Measurements from ENCODE around the gene PIGBOS1. TPM values are rescaled to one million over a fixed set of nuclear protein-coding genes. Genes with fewer than 3 reads are reported as not detected.

The PIGBOS1 gene
- total and polyA plus RNA-seq, 2 experiments from 2014 or later, result 9.1 to 16.7 TPM

DNA sequence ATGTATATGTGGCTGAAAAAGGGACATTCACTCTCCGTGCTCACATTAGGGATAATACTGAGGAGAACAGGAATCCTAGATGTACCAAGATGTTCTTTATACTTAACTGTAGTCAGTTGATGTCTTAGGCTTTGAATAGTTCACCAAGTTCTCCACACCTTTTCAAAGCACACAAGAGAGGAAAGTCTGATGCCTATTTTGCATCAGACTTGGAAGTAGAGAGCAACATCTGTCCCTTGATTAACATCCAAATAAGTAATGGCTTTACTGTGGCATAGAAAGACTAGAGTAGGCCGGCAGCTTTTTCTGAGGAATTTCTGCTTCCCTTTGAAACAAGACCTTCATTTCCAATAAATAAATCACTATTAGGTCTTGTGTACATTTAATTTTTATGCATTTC, 34.1 kb upstream of the PIGBOS1 start:
- TF ChIP-seq, protein P1, sequence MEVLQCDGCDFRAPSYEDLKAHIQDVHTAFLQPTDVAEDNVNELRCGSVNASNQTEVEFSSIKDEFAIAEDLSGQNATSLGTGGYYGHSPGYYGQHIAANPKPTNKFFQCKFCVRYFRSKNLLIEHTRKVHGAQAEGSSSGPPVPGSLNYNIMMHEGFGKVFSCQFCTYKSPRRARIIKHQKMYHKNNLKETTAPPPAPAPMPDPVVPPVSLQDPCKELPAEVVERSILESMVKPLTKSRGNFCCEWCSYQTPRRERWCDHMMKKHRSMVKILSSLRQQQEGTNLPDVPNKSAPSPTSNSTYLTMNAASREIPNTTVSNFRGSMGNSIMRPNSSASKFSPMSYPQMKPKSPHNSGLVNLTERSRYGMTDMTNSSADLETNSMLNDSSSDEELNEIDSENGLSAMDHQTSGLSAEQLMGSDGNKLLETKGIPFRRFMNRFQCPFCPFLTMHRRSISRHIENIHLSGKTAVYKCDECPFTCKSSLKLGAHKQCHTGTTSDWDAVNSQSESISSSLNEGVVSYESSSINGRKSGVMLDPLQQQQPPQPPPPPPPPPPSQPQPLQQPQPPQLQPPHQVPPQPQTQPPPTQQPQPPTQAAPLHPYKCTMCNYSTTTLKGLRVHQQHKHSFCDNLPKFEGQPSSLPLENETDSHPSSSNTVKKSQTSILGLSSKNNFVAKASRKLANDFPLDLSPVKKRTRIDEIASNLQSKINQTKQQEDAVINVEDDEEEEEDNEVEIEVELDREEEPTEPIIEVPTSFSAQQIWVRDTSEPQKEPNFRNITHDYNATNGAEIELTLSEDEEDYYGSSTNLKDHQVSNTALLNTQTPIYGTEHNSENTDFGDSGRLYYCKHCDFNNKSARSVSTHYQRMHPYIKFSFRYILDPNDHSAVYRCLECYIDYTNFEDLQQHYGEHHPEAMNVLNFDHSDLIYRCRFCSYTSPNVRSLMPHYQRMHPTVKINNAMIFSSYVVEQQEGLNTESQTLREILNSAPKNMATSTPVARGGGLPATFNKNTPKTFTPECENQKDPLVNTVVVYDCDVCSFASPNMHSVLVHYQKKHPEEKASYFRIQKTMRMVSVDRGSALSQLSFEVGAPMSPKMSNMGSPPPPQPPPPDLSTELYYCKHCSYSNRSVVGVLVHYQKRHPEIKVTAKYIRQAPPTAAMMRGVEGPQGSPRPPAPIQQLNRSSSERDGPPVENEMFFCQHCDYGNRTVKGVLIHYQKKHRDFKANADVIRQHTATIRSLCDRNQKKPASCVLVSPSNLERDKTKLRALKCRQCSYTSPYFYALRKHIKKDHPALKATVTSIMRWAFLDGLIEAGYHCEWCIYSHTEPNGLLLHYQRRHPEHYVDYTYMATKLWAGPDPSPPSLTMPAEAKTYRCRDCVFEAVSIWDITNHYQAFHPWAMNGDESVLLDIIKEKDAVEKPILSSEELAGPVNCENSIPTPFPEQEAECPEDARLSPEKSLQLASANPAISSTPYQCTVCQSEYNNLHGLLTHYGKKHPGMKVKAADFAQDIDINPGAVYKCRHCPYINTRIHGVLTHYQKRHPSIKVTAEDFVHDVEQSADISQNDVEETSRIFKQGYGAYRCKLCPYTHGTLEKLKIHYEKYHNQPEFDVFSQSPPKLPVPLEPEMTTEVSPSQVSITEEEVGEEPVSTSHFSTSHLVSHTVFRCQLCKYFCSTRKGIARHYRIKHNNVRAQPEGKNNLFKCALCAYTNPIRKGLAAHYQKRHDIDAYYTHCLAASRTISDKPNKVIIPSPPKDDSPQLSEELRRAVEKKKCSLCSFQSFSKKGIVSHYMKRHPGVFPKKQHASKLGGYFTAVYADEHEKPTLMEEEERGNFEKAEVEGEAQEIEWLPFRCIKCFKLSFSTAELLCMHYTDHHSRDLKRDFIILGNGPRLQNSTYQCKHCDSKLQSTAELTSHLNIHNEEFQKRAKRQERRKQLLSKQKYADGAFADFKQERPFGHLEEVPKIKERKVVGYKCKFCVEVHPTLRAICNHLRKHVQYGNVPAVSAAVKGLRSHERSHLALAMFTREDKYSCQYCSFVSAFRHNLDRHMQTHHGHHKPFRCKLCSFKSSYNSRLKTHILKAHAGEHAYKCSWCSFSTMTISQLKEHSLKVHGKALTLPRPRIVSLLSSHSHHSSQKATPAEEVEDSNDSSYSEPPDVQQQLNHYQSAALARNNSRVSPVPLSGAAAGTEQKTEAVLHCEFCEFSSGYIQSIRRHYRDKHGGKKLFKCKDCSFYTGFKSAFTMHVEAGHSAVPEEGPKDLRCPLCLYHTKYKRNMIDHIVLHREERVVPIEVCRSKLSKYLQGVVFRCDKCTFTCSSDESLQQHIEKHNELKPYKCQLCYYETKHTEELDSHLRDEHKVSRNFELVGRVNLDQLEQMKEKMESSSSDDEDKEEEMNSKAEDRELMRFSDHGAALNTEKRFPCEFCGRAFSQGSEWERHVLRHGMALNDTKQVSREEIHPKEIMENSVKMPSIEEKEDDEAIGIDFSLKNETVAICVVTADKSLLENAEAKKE (CRISPR knock-in tag; IDR thresholded peaks at IDR 0.05), result peak; percentile 59; the same call in 1 of the 2 replicates
- no peak for TF ChIP-seq JUNB (IDR thresholded peaks at IDR 0.05; ENCODE audit: unreplicated experiment)
- no peaks in the 10 kb centered on the region for H3K9me2 ChIP-seq (ENCODE audit: insufficient read depth)
- no peak overlapping the region for H3K4me3 ChIP-seq
- DNase-seq (ENCODE audit: low spot score) (peak; percentile 55), ATAC-seq (peak; percentile 91)
- H3K36me3 ChIP-seq (ENCODE audit: insufficient read depth), result no peaks in the 10 kb centered on the region
- H3K4me1 ChIP-seq (ENCODE audit: insufficient read depth), result peaks cover 13% of the 10 kb centered on the region
- H4K20me1 ChIP-seq (replicated peaks; ENCODE audit: insufficient read depth), result no peaks in the 10 kb centered on the region
- H3K27me3 Mint-ChIP-seq (ENCODE audit: insufficient read depth, low read depth, poor library complexity), result peaks cover under 1% of the 10 kb centered on the region
- H3K27me3 ChIP-seq (ENCODE audit: insufficient read depth), result no peaks in the 10 kb centered on the region
- peak overlapping the region; percentile 48 for H3K4me2 ChIP-seq
- no peaks in the 10 kb centered on the region for H3F3A ChIP-seq (replicated peaks; ENCODE audit: low read depth)
- no peaks in the 10 kb centered on the region for H3K36me3 Mint-ChIP-seq (ENCODE audit: low read depth)
- no peak overlapping the region for H3K4me3 Mint-ChIP-seq
- H3K79me2 ChIP-seq (replicated peaks; ENCODE audit: insufficient read depth), result no peaks in the 10 kb centered on the region
- peak overlapping the region; percentile 1; the same call in 1 of the 2 replicates for H3K27ac ChIP-seq (ENCODE audit: low read depth)
- H2AFZ ChIP-seq, result no peak overlapping the region
- H3K27ac Mint-ChIP-seq, result no peak overlapping the region
- H3K9me3 Mint-ChIP-seq, result no peaks in the 10 kb centered on the region; the same call in 2 of the 3 replicates
- peaks cover 27% of the 10 kb centered on the region; the same call in 2 of the 3 replicates for H3K4me1 Mint-ChIP-seq

DNA sequence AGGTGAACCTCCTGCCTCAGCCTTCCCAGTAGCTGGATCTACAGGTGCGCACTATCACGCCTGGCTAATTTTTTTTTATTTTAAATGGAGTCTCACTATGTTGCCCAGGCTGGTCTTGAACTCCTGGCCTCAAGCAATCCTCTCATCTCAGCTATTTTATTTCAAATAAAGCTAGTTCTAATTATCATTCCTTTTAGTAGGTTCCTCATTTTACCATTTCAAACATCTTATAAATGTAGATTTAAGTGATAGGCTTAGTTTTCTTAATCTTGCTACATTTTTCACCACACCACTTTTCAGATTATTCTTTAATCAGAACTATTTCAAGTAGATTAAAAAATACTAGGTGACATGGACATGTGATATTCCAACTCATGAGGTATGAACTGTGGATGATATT, 30.4 kb upstream of the PIGBOS1 start:
- no peak overlapping the region for H3K4me3 ChIP-seq
- H3K9me3 Mint-ChIP-seq, result no peaks in the 10 kb centered on the region
- ATAC-seq (no peak), DNase-seq (ENCODE audit: low spot score) (no peak)
- no peak overlapping the region for H2AFZ ChIP-seq
- no peak overlapping the region for H3K27ac ChIP-seq (ENCODE audit: low read depth)
- no peak overlapping the region for H3K4me2 ChIP-seq
- H3F3A ChIP-seq (replicated peaks; ENCODE audit: low read depth), result no peaks in the 10 kb centered on the region
- H4K20me1 ChIP-seq (replicated peaks; ENCODE audit: insufficient read depth), result no peaks in the 10 kb centered on the region
- no peaks in the 10 kb centered on the region for H3K9me2 ChIP-seq (ENCODE audit: insufficient read depth)
- no peaks in the 10 kb centered on the region for H3K79me2 ChIP-seq (replicated peaks; ENCODE audit: insufficient read depth)
- peaks cover 4% of the 10 kb centered on the region for H3K27me3 Mint-ChIP-seq (ENCODE audit: insufficient read depth, low read depth, poor library complexity)
- peaks cover 13% of the 10 kb centered on the region for H3K4me1 ChIP-seq (ENCODE audit: insufficient read depth)
- no peak overlapping the region for H3K4me3 Mint-ChIP-seq
- no peaks in the 10 kb centered on the region for H3K27me3 ChIP-seq (ENCODE audit: insufficient read depth)
- H3K4me1 Mint-ChIP-seq, result peaks cover 24% of the 10 kb centered on the region
- H3K27ac Mint-ChIP-seq, result no peak overlapping the region
- no peaks in the 10 kb centered on the region for H3K36me3 ChIP-seq (ENCODE audit: insufficient read depth)
- H3K36me3 Mint-ChIP-seq (ENCODE audit: low read depth), result no peaks in the 10 kb centered on the region
- no peak for TF ChIP-seq REST (IDR thresholded peaks at IDR 0.05; ENCODE audit: unreplicated experiment)
- no peak for TF ChIP-seq JUNB (IDR thresholded peaks at IDR 0.05; ENCODE audit: unreplicated experiment)
- TF ChIP-seq NANOG (IDR thresholded peaks at IDR 0.05; ENCODE audit: borderline replicate concordance), result no peak

Data from GM23338 (cell line).